Measurements from ENCODE around the gene EEF1A2.

The EEF1A2 gene

GRCh38 chr20:63466861-63467260 is 32.0 kb downstream of the EEF1A2 start:
- no peak for DNase-seq

- no peak for DNase-seq
Observed at GRCh38 chr20:63466250-63466825, 32.5 kb downstream of the EEF1A2 start.

GRCh38 chr20:63465380-63466249 is 33.3 kb downstream of the EEF1A2 start:
- no peak for DNase-seq

- DNase-seq = no peak
Observed at GRCh38 chr20:63464289-63464635, 34.6 kb downstream of the EEF1A2 start.

GRCh38 chr20:63463400-63464288 is 35.2 kb downstream of the EEF1A2 start:
- DNase-seq = no peak

GRCh38 chr20:63462244-63462643 is 36.6 kb downstream of the EEF1A2 start:
- no peak for DNase-seq

GRCh38 chr20:63461104-63461763 is 37.6 kb downstream of the EEF1A2 start:
- no peak for DNase-seq

- DNase-seq = no peak
Observed at GRCh38 chr20:63459070-63459380, 39.9 kb downstream of the EEF1A2 start.

- DNase-seq = no peak
Observed at GRCh38 chr20:63458170-63459069, 40.5 kb downstream of the EEF1A2 start.

GRCh38 chr20:63457737-63458136 is 41.1 kb downstream of the EEF1A2 start:
- DNase-seq = no peak

GRCh38 chr20:63456429-63457284 is 42.2 kb downstream of the EEF1A2 start:
- DNase-seq = no peak

- no peak for DNase-seq
Observed at GRCh38 chr20:63455568-63455859, 43.4 kb downstream of the EEF1A2 start.

- no peak for DNase-seq
Observed at GRCh38 chr20:63454731-63455567, 43.9 kb downstream of the EEF1A2 start.

- no peak for DNase-seq
Observed at GRCh38 chr20:63452821-63453523, 45.9 kb downstream of the EEF1A2 start.

GRCh38 chr20:63452341-63452740 is 46.5 kb downstream of the EEF1A2 start:
- DNase-seq = no peak

- no peak for DNase-seq
Observed at GRCh38 chr20:63451821-63452220, 47.1 kb downstream of the EEF1A2 start.

- no peak for DNase-seq
Observed at GRCh38 chr20:63449796-63450730, 48.8 kb downstream of the EEF1A2 start.

GRCh38 chr20:63449025-63449424 is 49.9 kb downstream of the EEF1A2 start:
- no peak for DNase-seq
